SU-DHL-6 (cell line): ENCODE measurements around the gene ALS2CL.

ENCODE experiments used
- H2AFZ ChIP-seq: fragments of 200-600 bp; sonication (generic); 2 replicates; pipeline ENCODE4 v1.6.1; 2014; ENCODE audit warnings: low read depth, mild to moderate bottlenecking, moderate library complexity, mixed read lengths, antibody characterized with exemption, low read length; ENCODE audit not compliant: severe bottlenecking
- H3F3A ChIP-seq: fragments of 200-600 bp; shearing (Covaris generic); 2 replicates; pipeline ENCODE4 v1.6.0; 2016; ENCODE audit warnings: antibody characterized with exemption, mild to moderate bottlenecking; ENCODE audit not compliant: insufficient read depth
- H3K27ac ChIP-seq: fragments of 200-600 bp; sonication (generic); 2 replicates; pipeline ENCODE4 v1.5.1; 2016; ENCODE audit warnings: low read depth, mild to moderate bottlenecking, low read length, moderate library complexity, mixed read lengths
- H3K27me3 ChIP-seq: fragments of 200-600 bp; sonication (generic), shearing (Covaris generic); 2 replicates; pipeline ENCODE4 v1.6.0; 2014; ENCODE audit warnings: mild to moderate bottlenecking, low read length
- H3K36me3 ChIP-seq: fragments of 200-600 bp; sonication (generic); 2 replicates; pipeline ENCODE4 v1.6.1; 2014; ENCODE audit warnings: mild to moderate bottlenecking, low read length, mixed read lengths
- H3K4me2 ChIP-seq: fragments of 300-600, 200-600 bp; shearing (Covaris generic), sonication (generic); 2 replicates; pipeline ENCODE4 v1.6.0; 2014; ENCODE audit warnings: low read length, low read depth, mild to moderate bottlenecking; ENCODE audit not compliant: poor library complexity, severe bottlenecking
- H3K4me3 ChIP-seq: fragments of 200-600 bp; sonication (generic); 2 replicates; pipeline ENCODE4 v1.5.1; 2014; ENCODE audit warnings: antibody characterized with exemption, low read length, mild to moderate bottlenecking, mixed read lengths; ENCODE audit not compliant: insufficient read depth, poor library complexity, severe bottlenecking
- H3K79me2 ChIP-seq: fragments of 200-600 bp; sonication (generic); 2 replicates; pipeline ENCODE4 v1.6.1; 2014; ENCODE audit warnings: mild to moderate bottlenecking, low read length, moderate library complexity; ENCODE audit not compliant: insufficient read depth
- H3K9ac ChIP-seq: fragments of 200-600 bp; sonication (generic); 2 replicates; pipeline ENCODE4 v1.7.0; 2014; ENCODE audit warnings: mild to moderate bottlenecking, low read length
- H3K9me2 ChIP-seq: fragments of 200-600 bp; sonication (generic); replicated peaks from 2 replicates; pipeline ENCODE4 v1.6.1; 2014; ENCODE audit warnings: low read length; ENCODE audit not compliant: insufficient read depth
- H3K9me3 ChIP-seq: fragments of 200-600 bp; sonication (generic); 2 replicates; pipeline ENCODE4 v1.6.1; 2014; ENCODE audit warnings: low read length, mixed read lengths; ENCODE audit not compliant: insufficient read depth
- H4K20me1 ChIP-seq: fragments of 200-600 bp; sonication (generic); 2 replicates; pipeline ENCODE4 v1.6.1; 2014; ENCODE audit warnings: low read depth, mild to moderate bottlenecking, antibody characterized with exemption, low read length, moderate library complexity, mixed read lengths
- EZH2phosphoT487 ChIP-seq: fragments of 200-600 bp; sonication (generic), shearing (Covaris generic); conservative IDR thresholded peaks from 2 replicates; pipeline ENCODE4 v1.6.1; 2018; ENCODE audit warnings: mild to moderate bottlenecking, antibody characterized with exemption, low read length, moderate library complexity, mixed read lengths
- TF ChIP-seq, protein P1 (sequence below): fragments of 200-600 bp; sonication (generic); IDR thresholded peaks from one replicate; pipeline ENCODE4 v1.5.1; 2017; ENCODE audit warnings: antibody characterized with exemption, mild to moderate bottlenecking, low read length, moderate library complexity; ENCODE audit not compliant: insufficient read depth, poor library complexity, severe bottlenecking

ALS2CL gene

DNA sequence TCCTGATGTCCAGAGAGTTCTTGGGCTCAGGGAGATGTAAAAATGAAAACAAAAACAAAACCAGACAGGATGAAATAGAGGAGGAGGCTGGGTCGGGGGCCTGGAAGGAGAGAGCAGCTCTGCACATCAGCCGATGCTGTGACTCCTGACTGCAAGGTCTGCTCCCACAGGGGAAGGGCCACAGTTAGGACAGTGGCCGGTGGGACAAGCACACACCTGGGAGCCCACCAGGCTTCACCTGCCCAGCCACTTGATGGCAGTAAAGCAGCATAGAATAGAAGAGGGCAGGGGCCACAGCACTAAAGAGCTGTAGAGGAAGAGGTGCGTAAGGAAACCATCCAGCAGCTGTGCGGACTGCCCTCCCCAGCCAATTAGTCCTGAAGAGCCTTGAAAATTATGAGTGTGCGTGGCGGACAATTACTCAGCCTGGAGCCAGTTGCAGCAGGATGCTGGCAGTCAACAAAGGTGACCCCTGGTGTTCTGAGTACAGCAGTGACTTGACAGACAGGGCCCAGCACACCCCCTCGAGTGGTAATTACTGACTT is 29.8 kb downstream of the ALS2CL start:
- Histone ChIP-seq H3K9me2 (no peaks in the 10 kb centered on the region), H3K27ac (no peak overlapping the region), H3K4me2 (no peak overlapping the region), H3K79me2 (no peaks in the 10 kb centered on the region), H4K20me1 (no peaks in the 10 kb centered on the region), H3K27me3 (no peaks in the 10 kb centered on the region), H3K9ac (no peak overlapping the region), H3K36me3 (no peaks in the 10 kb centered on the region), H3F3A (no peaks in the 10 kb centered on the region), H2AFZ (no peak overlapping the region), H3K9me3 (no peaks in the 10 kb centered on the region), H3K4me3 (no peak overlapping the region)
- no peak for TF ChIP-seq EZH2phosphoT487
- TF ChIP-seq, protein P1, sequence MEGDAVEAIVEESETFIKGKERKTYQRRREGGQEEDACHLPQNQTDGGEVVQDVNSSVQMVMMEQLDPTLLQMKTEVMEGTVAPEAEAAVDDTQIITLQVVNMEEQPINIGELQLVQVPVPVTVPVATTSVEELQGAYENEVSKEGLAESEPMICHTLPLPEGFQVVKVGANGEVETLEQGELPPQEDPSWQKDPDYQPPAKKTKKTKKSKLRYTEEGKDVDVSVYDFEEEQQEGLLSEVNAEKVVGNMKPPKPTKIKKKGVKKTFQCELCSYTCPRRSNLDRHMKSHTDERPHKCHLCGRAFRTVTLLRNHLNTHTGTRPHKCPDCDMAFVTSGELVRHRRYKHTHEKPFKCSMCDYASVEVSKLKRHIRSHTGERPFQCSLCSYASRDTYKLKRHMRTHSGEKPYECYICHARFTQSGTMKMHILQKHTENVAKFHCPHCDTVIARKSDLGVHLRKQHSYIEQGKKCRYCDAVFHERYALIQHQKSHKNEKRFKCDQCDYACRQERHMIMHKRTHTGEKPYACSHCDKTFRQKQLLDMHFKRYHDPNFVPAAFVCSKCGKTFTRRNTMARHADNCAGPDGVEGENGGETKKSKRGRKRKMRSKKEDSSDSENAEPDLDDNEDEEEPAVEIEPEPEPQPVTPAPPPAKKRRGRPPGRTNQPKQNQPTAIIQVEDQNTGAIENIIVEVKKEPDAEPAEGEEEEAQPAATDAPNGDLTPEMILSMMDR = no peak

DNA sequence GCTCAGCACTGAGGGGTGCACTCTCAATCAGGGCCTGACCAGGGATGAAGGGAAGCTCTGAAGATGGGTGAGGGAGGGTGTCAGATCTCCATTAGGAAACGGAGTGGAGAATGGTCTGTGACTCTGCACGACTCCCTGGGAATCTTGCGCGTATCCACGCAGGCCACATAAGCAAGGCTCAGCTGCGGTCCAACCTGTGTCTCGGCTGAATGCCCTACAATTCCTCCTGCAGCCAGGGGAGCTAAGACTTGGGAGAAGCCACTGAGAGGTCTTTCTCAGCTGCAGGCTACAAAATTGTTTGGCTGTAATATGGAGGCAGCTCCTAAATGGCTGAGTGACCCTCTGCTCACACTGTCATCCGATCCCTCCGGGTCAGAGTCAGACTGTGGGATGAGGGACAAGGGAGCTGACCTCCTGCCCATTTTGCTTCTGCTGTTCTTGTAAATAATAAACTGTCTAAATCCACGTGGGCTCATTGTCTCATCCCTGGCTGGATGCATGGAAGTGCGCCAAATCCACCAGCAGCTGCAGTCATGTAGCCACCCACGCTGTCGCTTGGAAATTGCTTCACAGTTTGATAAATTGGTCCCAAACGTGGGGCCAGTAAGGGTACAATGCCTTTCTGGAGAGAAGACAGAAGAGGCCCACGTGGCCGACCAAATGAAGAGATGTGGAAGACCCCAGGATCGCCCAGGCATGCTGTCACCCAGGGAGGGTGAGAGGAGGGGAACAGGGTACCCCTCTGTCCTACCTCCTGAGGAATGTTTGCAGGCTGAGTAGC is 30.5 kb downstream of the ALS2CL start:
- Histone ChIP-seq H3K9ac (no peak overlapping the region), H2AFZ (no peak overlapping the region), H3K4me3 (no peak overlapping the region)

GRCh38 chr3:46661776-46662766 is 31.4 kb downstream of the ALS2CL start:
- Histone ChIP-seq H3K9ac (no peak overlapping the region), H3K4me2 (no peak overlapping the region), H3K27ac (no peak overlapping the region), H2AFZ (no peak overlapping the region), H3K4me3 (no peak overlapping the region), H3K36me3 (no peaks in the 10 kb centered on the region), H3F3A (no peaks in the 10 kb centered on the region), H4K20me1 (no peaks in the 10 kb centered on the region), H3K79me2 (no peaks in the 10 kb centered on the region), H3K27me3 (no peaks in the 10 kb centered on the region), H3K9me2 (no peaks in the 10 kb centered on the region), H3K9me3 (no peaks in the 10 kb centered on the region)
- TF ChIP-seq, protein P1 = no peak
- no peak for TF ChIP-seq EZH2phosphoT487

More for the DNA sequence above, 30.5 kb downstream of the ALS2CL start:
- Histone ChIP-seq H3K27ac (no peak overlapping the region), H3K79me2 (no peaks in the 10 kb centered on the region), H3K36me3 (no peaks in the 10 kb centered on the region), H3K9me3 (no peaks in the 10 kb centered on the region), H3F3A (no peaks in the 10 kb centered on the region), H3K9me2 (no peaks in the 10 kb centered on the region), H3K4me2 (no peak overlapping the region), H4K20me1 (no peaks in the 10 kb centered on the region), H3K27me3 (no peaks in the 10 kb centered on the region)
- no peak for TF ChIP-seq EZH2phosphoT487
- TF ChIP-seq, protein P1 = no peak
